Stimulated activated naive CD8-positive, alpha-beta T cell treated with anti-CD3 and anti-CD28 coated beads, Interleukin-15, Interleukin-2, amounts not matched to agents 100 ng/mL and 50 ng/mL, for 24 hours (primary cell): ENCODE results near the gene MTRF1.

Experiments used
- H3K27ac Mint-ChIP-seq: one replicate; pipeline ENCODE4 v1.8.0; 2021; ENCODE audit warnings: mild to moderate bottlenecking, mixed read lengths
- H3K27me3 Mint-ChIP-seq: one replicate; pipeline ENCODE4 v1.8.0; 2021; ENCODE audit warnings: mixed read lengths
- H3K36me3 Mint-ChIP-seq: one replicate; pipeline ENCODE4 v1.8.0; 2021; ENCODE audit warnings: low read depth, mixed read lengths
- H3K4me1 Mint-ChIP-seq: one replicate; pipeline ENCODE4 v1.8.0; 2021; ENCODE audit warnings: low read depth, mixed read lengths
- H3K4me3 Mint-ChIP-seq: one replicate; pipeline ENCODE4 v1.8.0; 2021; ENCODE audit warnings: mild to moderate bottlenecking, mixed read lengths
- H3K9me3 Mint-ChIP-seq: one replicate; pipeline ENCODE4 v1.8.0; 2021; ENCODE audit warnings: mixed read lengths

Gene MTRF1

GRCh38 chr13:41257535-41257934 is 5.8 kb downstream of the MTRF1 start:
- H3K9me3 Mint-ChIP-seq, result no peaks in the 10 kb centered on the region
- H3K4me3 Mint-ChIP-seq, result no peak overlapping the region
- no peaks in the 10 kb centered on the region for H3K27me3 Mint-ChIP-seq
- H3K4me1 Mint-ChIP-seq, result peaks cover 28% of the 10 kb centered on the region
- H3K36me3 Mint-ChIP-seq, result peaks cover 73% of the 10 kb centered on the region
- no peak overlapping the region for H3K27ac Mint-ChIP-seq

GRCh38 chr13:41254902-41255301 is 8.5 kb downstream of the MTRF1 start:
- Mint-ChIP-seq H3K4me3 (no peak overlapping the region), H3K27ac (no peak overlapping the region), H3K9me3 (no peaks in the 10 kb centered on the region), H3K4me1 (peaks cover 29% of the 10 kb centered on the region), H3K36me3 (peaks cover 80% of the 10 kb centered on the region), H3K27me3 (no peaks in the 10 kb centered on the region)

GRCh38 chr13:41250993-41251392 is 12.4 kb downstream of the MTRF1 start:
- Mint-ChIP-seq H3K36me3 (peaks cover 81% of the 10 kb centered on the region), H3K27ac (no peak overlapping the region), H3K4me3 (no peak overlapping the region), H3K27me3 (no peaks in the 10 kb centered on the region), H3K4me1 (peaks cover 8% of the 10 kb centered on the region), H3K9me3 (no peaks in the 10 kb centered on the region)

- Mint-ChIP-seq H3K27ac (no peak overlapping the region), H3K36me3 (peaks cover 60% of the 10 kb centered on the region), H3K4me1 (peaks cover 8% of the 10 kb centered on the region), H3K27me3 (no peaks in the 10 kb centered on the region), H3K9me3 (no peaks in the 10 kb centered on the region), H3K4me3 (no peak overlapping the region)
Measured at GRCh38 chr13:41246969-41247680, 16.3 kb downstream of the MTRF1 start.

GRCh38 chr13:41244556-41244955 is 18.8 kb downstream of the MTRF1 start:
- Mint-ChIP-seq H3K27ac (no peak overlapping the region), H3K27me3 (no peaks in the 10 kb centered on the region), H3K36me3 (peaks cover 46% of the 10 kb centered on the region), H3K9me3 (no peaks in the 10 kb centered on the region), H3K4me3 (no peak overlapping the region), H3K4me1 (no peaks in the 10 kb centered on the region)

GRCh38 chr13:41241626-41242025 is 21.8 kb downstream of the MTRF1 start:
- Mint-ChIP-seq H3K4me1 (no peaks in the 10 kb centered on the region), H3K27ac (peak overlapping the region; percentile 12), H3K27me3 (no peaks in the 10 kb centered on the region), H3K9me3 (no peaks in the 10 kb centered on the region), H3K36me3 (peaks cover 43% of the 10 kb centered on the region), H3K4me3 (no peak overlapping the region)

- Mint-ChIP-seq H3K9me3 (no peaks in the 10 kb centered on the region), H3K4me1 (peaks cover 12% of the 10 kb centered on the region)
Measured at GRCh38 chr13:41236369-41236768, 27.0 kb downstream of the MTRF1 start.

GRCh38 chr13:41232578-41233480 is 30.5 kb downstream of the MTRF1 start:
- no peaks in the 10 kb centered on the region for H3K27me3 Mint-ChIP-seq
- H3K4me1 Mint-ChIP-seq, result peaks cover 12% of the 10 kb centered on the region
- H3K27ac Mint-ChIP-seq, result no peak overlapping the region
- H3K36me3 Mint-ChIP-seq, result peaks cover 54% of the 10 kb centered on the region
- no peaks in the 10 kb centered on the region for H3K9me3 Mint-ChIP-seq
- H3K4me3 Mint-ChIP-seq, result no peak overlapping the region

More at GRCh38 chr13:41236369-41236768, 27.0 kb downstream of the MTRF1 start:
- H3K4me3 Mint-ChIP-seq, result no peak overlapping the region
- no peak overlapping the region for H3K27ac Mint-ChIP-seq
- H3K36me3 Mint-ChIP-seq, result peaks cover 56% of the 10 kb centered on the region
- H3K27me3 Mint-ChIP-seq, result no peaks in the 10 kb centered on the region

GRCh38 chr13:41231786-41232185 is 31.6 kb downstream of the MTRF1 start:
- Mint-ChIP-seq H3K27me3 (no peaks in the 10 kb centered on the region), H3K9me3 (no peaks in the 10 kb centered on the region), H3K36me3 (peaks cover 54% of the 10 kb centered on the region), H3K4me3 (no peak overlapping the region), H3K27ac (no peak overlapping the region), H3K4me1 (peaks cover 12% of the 10 kb centered on the region)

- Mint-ChIP-seq H3K27ac (no peak overlapping the region), H3K9me3 (no peaks in the 10 kb centered on the region), H3K36me3 (peaks cover 54% of the 10 kb centered on the region), H3K27me3 (no peaks in the 10 kb centered on the region), H3K4me3 (no peak overlapping the region), H3K4me1 (peaks cover 12% of the 10 kb centered on the region)
Measured at GRCh38 chr13:41231025-41231677, 32.2 kb downstream of the MTRF1 start.

- H3K4me1 Mint-ChIP-seq, result peaks cover 12% of the 10 kb centered on the region
- H3K27ac Mint-ChIP-seq, result no peak overlapping the region
- no peaks in the 10 kb centered on the region for H3K9me3 Mint-ChIP-seq
- H3K4me3 Mint-ChIP-seq, result no peak overlapping the region
- H3K27me3 Mint-ChIP-seq, result no peaks in the 10 kb centered on the region
- peaks cover 53% of the 10 kb centered on the region for H3K36me3 Mint-ChIP-seq
Measured at GRCh38 chr13:41229356-41229755, 34.0 kb downstream of the MTRF1 start.

- Mint-ChIP-seq H3K36me3 (peaks cover 52% of the 10 kb centered on the region), H3K27me3 (no peaks in the 10 kb centered on the region), H3K4me3 (no peak overlapping the region), H3K27ac (no peak overlapping the region), H3K4me1 (peaks cover 2% of the 10 kb centered on the region), H3K9me3 (no peaks in the 10 kb centered on the region)
Measured at GRCh38 chr13:41224113-41225110, 39.0 kb downstream of the MTRF1 start.

GRCh38 chr13:41222259-41222852 is 41.0 kb downstream of the MTRF1 start:
- Mint-ChIP-seq H3K36me3 (peaks cover 57% of the 10 kb centered on the region), H3K4me1 (peaks cover 5% of the 10 kb centered on the region), H3K9me3 (no peaks in the 10 kb centered on the region), H3K27me3 (no peaks in the 10 kb centered on the region), H3K4me3 (no peak overlapping the region), H3K27ac (no peak overlapping the region)

- Mint-ChIP-seq H3K9me3 (no peaks in the 10 kb centered on the region), H3K36me3 (peaks cover 51% of the 10 kb centered on the region), H3K27me3 (no peaks in the 10 kb centered on the region), H3K4me3 (no peak overlapping the region), H3K27ac (no peak overlapping the region), H3K4me1 (peaks cover 5% of the 10 kb centered on the region)
Measured at GRCh38 chr13:41220401-41220800, 43.0 kb downstream of the MTRF1 start.
